Measurements from ENCODE around the gene RCE1. TPM values are rescaled to one million over a fixed set of nuclear protein-coding genes. Genes with fewer than 3 reads are reported as not detected.
A peak's percentile ranks its signal among the peaks of the same experiment; 100 is the strongest.

The RCE1 gene
- total RNA-seq, 1 donor from 2014 or later, result 18.8 TPM

- no peaks in the 10 kb centered on the region for H3K36me3 Mint-ChIP-seq (ENCODE audit: low read depth)
- no peak overlapping the region for H3K4me3 Mint-ChIP-seq (ENCODE audit: unreplicated experiment)
- peak; percentile 91 for DNase-seq (ENCODE audit: low spot score)
- no peak for TF ChIP-seq CTCF (IDR thresholded peaks at IDR 0.05)
- no peaks in the 10 kb centered on the region for H3K9me3 Mint-ChIP-seq (ENCODE audit: low read depth)
- H3K27me3 Mint-ChIP-seq (ENCODE audit: low read depth), result no peaks in the 10 kb centered on the region
- H3K4me1 Mint-ChIP-seq (ENCODE audit: low read depth), result no peaks in the 10 kb centered on the region
- H3K27ac Mint-ChIP-seq (ENCODE audit: unreplicated experiment), result no peak overlapping the region
Measured at GRCh38 chr11:66870616-66871520, 27.6 kb downstream of the RCE1 start.

GRCh38 chr11:66871521-66871901 lies 28.3 kb downstream of the RCE1 start:
- no peaks in the 10 kb centered on the region for H3K27me3 Mint-ChIP-seq (ENCODE audit: low read depth)
- no peaks in the 10 kb centered on the region for H3K36me3 Mint-ChIP-seq (ENCODE audit: low read depth)
- no peaks in the 10 kb centered on the region for H3K4me1 Mint-ChIP-seq (ENCODE audit: low read depth)
- no peak overlapping the region for H3K27ac Mint-ChIP-seq (ENCODE audit: unreplicated experiment)
- no peak for TF ChIP-seq CTCF (IDR thresholded peaks at IDR 0.05)
- H3K4me3 Mint-ChIP-seq (ENCODE audit: unreplicated experiment), result no peak overlapping the region
- DNase-seq (ENCODE audit: low spot score), result peak; percentile 87
- no peaks in the 10 kb centered on the region for H3K9me3 Mint-ChIP-seq (ENCODE audit: low read depth)

GRCh38 chr11:66874232-66874631 lies 31.0 kb downstream of the RCE1 start:
- no peaks in the 10 kb centered on the region for H3K36me3 Mint-ChIP-seq (ENCODE audit: low read depth)
- no peak for DNase-seq (ENCODE audit: low spot score)
- peaks cover 16% of the 10 kb centered on the region for H3K4me1 Mint-ChIP-seq (ENCODE audit: low read depth)
- TF ChIP-seq CTCF (IDR thresholded peaks at IDR 0.05), result no peak
- H3K27ac Mint-ChIP-seq (ENCODE audit: unreplicated experiment), result no peak overlapping the region
- H3K4me3 Mint-ChIP-seq (ENCODE audit: unreplicated experiment), result no peak overlapping the region
- H3K9me3 Mint-ChIP-seq (ENCODE audit: low read depth), result no peaks in the 10 kb centered on the region
- no peaks in the 10 kb centered on the region for H3K27me3 Mint-ChIP-seq (ENCODE audit: low read depth)

GRCh38 chr11:66875378-66875777 lies 32.1 kb downstream of the RCE1 start:
- H3K4me1 Mint-ChIP-seq (ENCODE audit: low read depth), result peaks cover 27% of the 10 kb centered on the region
- no peak for DNase-seq (ENCODE audit: low spot score)
- no peak for TF ChIP-seq CTCF (IDR thresholded peaks at IDR 0.05)
- no peaks in the 10 kb centered on the region for H3K27me3 Mint-ChIP-seq (ENCODE audit: low read depth)
- H3K27ac Mint-ChIP-seq (ENCODE audit: unreplicated experiment), result no peak overlapping the region
- no peaks in the 10 kb centered on the region for H3K36me3 Mint-ChIP-seq (ENCODE audit: low read depth)
- no peak overlapping the region for H3K4me3 Mint-ChIP-seq (ENCODE audit: unreplicated experiment)
- H3K9me3 Mint-ChIP-seq (ENCODE audit: low read depth), result no peaks in the 10 kb centered on the region

GRCh38 chr11:66877588-66878385 lies 34.5 kb downstream of the RCE1 start:
- DNase-seq (ENCODE audit: low spot score), result no peak
- peak overlapping the region; percentile 25 for H3K4me3 Mint-ChIP-seq (ENCODE audit: unreplicated experiment)
- peaks cover 48% of the 10 kb centered on the region for H3K4me1 Mint-ChIP-seq (ENCODE audit: low read depth)
- no peaks in the 10 kb centered on the region for H3K36me3 Mint-ChIP-seq (ENCODE audit: low read depth)
- TF ChIP-seq CTCF (IDR thresholded peaks at IDR 0.05), result no peak
- H3K9me3 Mint-ChIP-seq (ENCODE audit: low read depth), result no peaks in the 10 kb centered on the region
- H3K27ac Mint-ChIP-seq (ENCODE audit: unreplicated experiment), result peak overlapping the region; percentile 76
- no peaks in the 10 kb centered on the region for H3K27me3 Mint-ChIP-seq (ENCODE audit: low read depth)

Data from chondrocyte (in vitro differentiated cells).